ENCODE results near the gene SPATA2.
"Not testable (repeated sequence)": the region's sequence is repeated elsewhere in the genome, so short reads cannot be mapped to it uniquely, and the experiment has no call there.

The SPATA2 gene

DNA sequence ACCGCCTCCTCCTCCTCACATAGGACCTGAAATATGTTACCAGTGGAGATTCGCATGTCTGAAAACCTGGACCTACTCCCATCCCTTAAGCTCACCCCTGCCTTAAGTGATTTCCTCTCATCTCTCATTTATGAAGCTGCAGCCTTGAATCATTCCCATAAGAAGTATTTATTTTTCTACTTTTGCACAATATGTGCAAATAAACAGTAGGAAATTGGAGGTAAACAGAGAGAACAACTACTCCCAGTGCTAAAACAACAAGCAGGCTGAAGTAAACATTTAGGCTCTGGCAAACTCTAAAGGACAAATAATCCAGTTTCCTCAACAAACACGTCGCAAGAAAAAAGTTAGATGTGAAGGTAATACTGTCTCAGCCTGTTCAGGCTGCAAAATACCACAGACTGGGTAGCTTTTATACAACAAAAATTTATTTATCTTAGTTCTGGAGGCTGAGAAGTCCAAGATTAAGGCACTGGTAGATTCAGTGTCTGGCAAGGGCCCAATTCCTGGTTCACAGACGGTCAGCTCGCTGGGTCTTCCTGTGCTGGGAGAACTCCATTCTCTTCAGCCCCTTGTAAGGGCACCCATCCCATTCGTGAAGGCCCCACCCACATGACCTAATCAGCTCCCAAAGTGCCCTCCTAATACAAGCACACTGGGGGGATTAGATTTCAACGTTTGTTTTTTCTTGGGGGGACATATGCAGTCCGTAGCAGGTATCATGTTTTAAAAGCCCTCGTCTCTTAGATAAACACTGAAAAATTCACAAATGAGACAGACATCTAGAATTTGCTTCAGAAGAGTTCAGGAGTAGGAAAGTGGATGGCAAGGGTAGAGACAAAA is 15.6 kb downstream of the SPATA2 start:
- H4K91ac ChIP-seq (ENCODE audit: low read depth, low read length, poor library complexity): no peak overlapping the region
- H4K8ac ChIP-seq (ENCODE audit: low read depth, low read length): no peak overlapping the region
- H2BK15ac ChIP-seq (ENCODE audit: low read length): no peak overlapping the region
- H3K23ac ChIP-seq (ENCODE audit: low read depth, low read length, poor library complexity): no peak overlapping the region
- H2BK12ac ChIP-seq (ENCODE audit: low read length): no peak overlapping the region
- H2BK5ac ChIP-seq (ENCODE audit: low read length): no peak overlapping the region
- no peak overlapping the region for H3K14ac ChIP-seq (ENCODE audit: low read length)
- no peak overlapping the region for H2BK120ac ChIP-seq (ENCODE audit: low read depth, low read length)
- WGBS, 2 donors (ENCODE audit: extremely low coverage in 2 of 2, insufficient read length in 2 of 2, insufficient replicate concordance in 1 of 2): no CpG with 5 or more reads among the region's 10 CpGs
- no peak overlapping the region for H3K4me3 ChIP-seq (ENCODE audit: low read length in 2 of 2)
- H3K27ac ChIP-seq (replicated peaks; ENCODE audit: low read length): no peak overlapping the region
- no peaks in the 10 kb centered on the region for H3K79me1 ChIP-seq (ENCODE audit: low read depth, low read length)
- H2AK5ac ChIP-seq (ENCODE audit: low read depth, low read length): no peak overlapping the region
- no peak overlapping the region for H2AFZ ChIP-seq (ENCODE audit: low read length)
- no peaks in the 10 kb centered on the region for H3K9me3 ChIP-seq (replicated peaks in 1 of 2; ENCODE audit: control insufficient read depth in 2 of 2, insufficient read depth in 1 of 2, low read depth in 1 of 2, low read length in 2 of 2)
- no peaks in the 10 kb centered on the region for H3K4me1 ChIP-seq (ENCODE audit: control insufficient read depth in 2 of 2, insufficient read depth in 1 of 2, low read depth in 1 of 2, low read length in 2 of 2)
- H3K9ac ChIP-seq (ENCODE audit: low read depth, low read length, poor library complexity): no peak overlapping the region
- no peak for DNase-seq (ENCODE audit: low spot score)
- no peak overlapping the region for H3K4ac ChIP-seq (ENCODE audit: low read length)
- no peaks in the 10 kb centered on the region for H3K27me3 ChIP-seq (ENCODE audit: control insufficient read depth in 3 of 3, insufficient read depth in 3 of 3, low read depth in 1 of 3, low read length in 3 of 3)
- no peak overlapping the region for H3K4me2 ChIP-seq (ENCODE audit: insufficient read depth, low read length, poor library complexity, severe bottlenecking)
- H3K36me3 ChIP-seq (replicated peaks in 1 of 2; ENCODE audit: control insufficient read depth in 2 of 2, insufficient read depth in 2 of 2, low read length in 2 of 2): peaks cover 8 to 14% of the 10 kb centered on the region in 2 donors
- no peak overlapping the region for H3K18ac ChIP-seq (ENCODE audit: low read length)

DNA sequence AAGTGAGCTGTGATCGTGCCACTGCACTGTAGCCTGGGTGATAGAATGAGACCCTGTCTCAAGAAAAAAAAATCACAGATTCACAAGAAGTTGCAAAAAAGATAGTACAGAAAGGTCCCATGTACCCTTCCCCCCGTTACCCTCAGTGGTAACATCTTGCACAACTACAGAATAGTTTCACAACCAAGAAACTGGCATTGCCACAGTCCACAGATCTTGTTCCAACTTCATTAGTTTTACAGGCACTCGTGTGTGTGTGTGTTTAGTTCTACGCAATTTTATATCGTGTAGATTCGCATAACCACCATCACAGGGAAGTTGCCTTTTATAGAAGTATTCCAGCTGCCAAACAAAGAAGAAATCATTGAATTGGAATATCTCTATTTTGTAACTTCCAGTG is 19.1 kb downstream of the SPATA2 start:
- H3K9ac ChIP-seq (ENCODE audit: low read depth, low read length, poor library complexity): no peak overlapping the region
- no peak overlapping the region for H3K4me3 ChIP-seq (ENCODE audit: low read length in 2 of 2)

DNA sequence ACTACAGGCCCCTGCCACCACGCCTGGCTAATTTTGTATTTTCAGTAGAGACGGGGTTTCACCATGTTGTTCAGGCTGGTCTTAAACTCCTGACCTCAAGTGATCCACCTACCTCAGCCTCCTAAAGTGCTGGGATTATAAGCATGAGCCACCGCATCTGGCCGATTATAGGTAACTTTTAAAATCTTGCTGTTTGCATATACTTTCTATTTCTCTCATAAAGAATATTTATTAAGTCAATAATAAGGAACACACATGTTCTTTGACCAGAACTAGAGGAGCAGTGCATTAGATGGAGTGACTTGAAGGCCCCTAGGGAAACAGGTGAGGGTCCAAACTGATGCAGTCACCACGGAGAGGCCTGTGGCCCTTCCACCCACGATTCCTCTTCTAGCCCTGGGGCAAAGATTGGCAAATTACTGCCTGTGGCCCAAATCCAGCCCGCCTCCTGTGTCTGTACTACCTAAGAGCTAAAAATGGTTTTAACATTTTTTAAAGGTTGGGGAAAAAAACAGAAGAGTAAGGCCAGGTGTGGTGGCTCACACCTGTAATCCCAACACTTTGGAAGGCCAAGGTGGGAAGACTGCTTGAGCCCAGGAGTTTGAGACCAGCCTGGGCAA is 19.7 kb downstream of the SPATA2 start:
- H2BK15ac ChIP-seq (ENCODE audit: low read length); H3K18ac ChIP-seq (ENCODE audit: low read length); DNase-seq (ENCODE audit: low spot score); H3K23ac ChIP-seq (ENCODE audit: low read depth, low read length, poor library complexity); H3K79me1 ChIP-seq (ENCODE audit: low read depth, low read length); H2AFZ ChIP-seq (ENCODE audit: low read length); H3K27me3 ChIP-seq (ENCODE audit: control insufficient read depth in 3 of 3, insufficient read depth in 3 of 3, low read depth in 1 of 3, low read length in 3 of 3); H3K4me3 ChIP-seq (ENCODE audit: low read length in 2 of 2); H2AK5ac ChIP-seq (ENCODE audit: low read depth, low read length); H2BK5ac ChIP-seq (ENCODE audit: low read length); H3K9me3 ChIP-seq (replicated peaks in 1 of 2; ENCODE audit: control insufficient read depth in 2 of 2, insufficient read depth in 1 of 2, low read depth in 1 of 2, low read length in 2 of 2); H2BK12ac ChIP-seq (ENCODE audit: low read length); H3K14ac ChIP-seq (ENCODE audit: low read length); H2BK120ac ChIP-seq (ENCODE audit: low read depth, low read length); H3K36me3 ChIP-seq (replicated peaks in 1 of 2; ENCODE audit: control insufficient read depth in 2 of 2, insufficient read depth in 2 of 2, low read length in 2 of 2); H3K4me2 ChIP-seq (ENCODE audit: insufficient read depth, low read length, poor library complexity, severe bottlenecking); H3K27ac ChIP-seq (replicated peaks; ENCODE audit: low read length); H4K8ac ChIP-seq (ENCODE audit: low read depth, low read length); H3K4ac ChIP-seq (ENCODE audit: low read length); H3K9ac ChIP-seq (ENCODE audit: low read depth, low read length, poor library complexity); H4K91ac ChIP-seq (ENCODE audit: low read depth, low read length, poor library complexity): not testable (repeated sequence)
- WGBS, 2 donors (ENCODE audit: extremely low coverage in 2 of 2, insufficient read length in 2 of 2, insufficient replicate concordance in 1 of 2): no CpG with 5 or more reads among the region's 7 CpGs
- H3K4me1 ChIP-seq (ENCODE audit: control insufficient read depth in 2 of 2, insufficient read depth in 1 of 2, low read depth in 1 of 2, low read length in 2 of 2): peaks cover 9 to 28% of the 10 kb centered on the region in 2 donors

More for the DNA sequence above, 19.1 kb downstream of the SPATA2 start:
- no peak overlapping the region for H4K8ac ChIP-seq (ENCODE audit: low read depth, low read length)
- H2BK5ac ChIP-seq (ENCODE audit: low read length): no peak overlapping the region
- no peak overlapping the region for H2BK120ac ChIP-seq (ENCODE audit: low read depth, low read length)
- H2BK12ac ChIP-seq (ENCODE audit: low read length): no peak overlapping the region
- no peak overlapping the region for H3K27ac ChIP-seq (replicated peaks; ENCODE audit: low read length)
- no peak overlapping the region for H3K4ac ChIP-seq (ENCODE audit: low read length)
- no peak for DNase-seq (ENCODE audit: low spot score)
- H3K18ac ChIP-seq (ENCODE audit: low read length): no peak overlapping the region
- no peak overlapping the region for H3K14ac ChIP-seq (ENCODE audit: low read length)
- H4K91ac ChIP-seq (ENCODE audit: low read depth, low read length, poor library complexity): no peak overlapping the region
- no CpG with 5 or more reads among the region's 6 CpGs for WGBS, 2 donors (ENCODE audit: extremely low coverage in 2 of 2, insufficient read length in 2 of 2, insufficient replicate concordance in 1 of 2)
- H2AFZ ChIP-seq (ENCODE audit: low read length): no peak overlapping the region
- H3K27me3 ChIP-seq (ENCODE audit: control insufficient read depth in 3 of 3, insufficient read depth in 3 of 3, low read depth in 1 of 3, low read length in 3 of 3): no peaks in the 10 kb centered on the region
- peaks cover 5 to 22% of the 10 kb centered on the region in 2 donors for H3K4me1 ChIP-seq (ENCODE audit: control insufficient read depth in 2 of 2, insufficient read depth in 1 of 2, low read depth in 1 of 2, low read length in 2 of 2)
- no peaks in the 10 kb centered on the region for H3K79me1 ChIP-seq (ENCODE audit: low read depth, low read length)
- no peaks in the 10 kb centered on the region for H3K9me3 ChIP-seq (replicated peaks in 1 of 2; ENCODE audit: control insufficient read depth in 2 of 2, insufficient read depth in 1 of 2, low read depth in 1 of 2, low read length in 2 of 2)
- no peak overlapping the region for H3K4me2 ChIP-seq (ENCODE audit: insufficient read depth, low read length, poor library complexity, severe bottlenecking)
- no peak overlapping the region for H2AK5ac ChIP-seq (ENCODE audit: low read depth, low read length)
- H2BK15ac ChIP-seq (ENCODE audit: low read length): no peak overlapping the region
- no peaks in the 10 kb centered on the region for H3K36me3 ChIP-seq (replicated peaks in 1 of 2; ENCODE audit: control insufficient read depth in 2 of 2, insufficient read depth in 2 of 2, low read length in 2 of 2)
- H3K23ac ChIP-seq (ENCODE audit: low read depth, low read length, poor library complexity): no peak overlapping the region

DNA sequence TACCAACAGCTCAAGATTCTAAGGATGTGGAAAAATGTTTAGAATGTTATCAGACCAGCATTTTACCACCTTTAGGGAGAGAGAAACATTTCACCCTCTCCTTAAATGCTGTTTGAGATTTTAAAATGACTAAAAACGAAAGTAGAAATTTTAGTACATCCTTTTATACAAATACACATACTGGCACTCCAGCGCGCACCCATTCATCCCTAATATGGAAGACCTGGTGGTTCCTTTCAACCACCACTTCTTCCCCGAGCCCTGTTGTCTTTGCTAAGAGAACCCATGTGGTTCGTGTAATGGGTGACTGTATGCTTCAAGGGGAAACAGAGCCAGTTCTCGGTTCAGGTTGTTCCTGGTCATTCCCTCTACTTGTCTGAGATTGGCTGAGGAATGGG is 21.3 kb downstream of the SPATA2 start:
- Histone ChIP-seq H3K9me3 (replicated peaks in 1 of 2; ENCODE audit: control insufficient read depth in 2 of 2, insufficient read depth in 1 of 2, low read depth in 1 of 2, low read length in 2 of 2) (no peaks in the 10 kb centered on the region), H2BK5ac (ENCODE audit: low read length) (no peak overlapping the region), H3K27ac (replicated peaks; ENCODE audit: low read length) (no peak overlapping the region), H3K27me3 (ENCODE audit: control insufficient read depth in 3 of 3, insufficient read depth in 3 of 3, low read depth in 1 of 3, low read length in 3 of 3) (no peaks in the 10 kb centered on the region), H3K23ac (ENCODE audit: low read depth, low read length, poor library complexity) (no peak overlapping the region), H2BK15ac (ENCODE audit: low read length) (no peak overlapping the region), H3K4me2 (ENCODE audit: insufficient read depth, low read length, poor library complexity, severe bottlenecking) (no peak overlapping the region), H3K4ac (ENCODE audit: low read length) (no peak overlapping the region), H3K18ac (ENCODE audit: low read length) (no peak overlapping the region), H3K14ac (ENCODE audit: low read length) (no peak overlapping the region), H3K9ac (ENCODE audit: low read depth, low read length, poor library complexity) (no peak overlapping the region), H4K8ac (ENCODE audit: low read depth, low read length) (no peak overlapping the region), H3K36me3 (replicated peaks in 1 of 2; ENCODE audit: control insufficient read depth in 2 of 2, insufficient read depth in 2 of 2, low read length in 2 of 2) (no peaks in the 10 kb centered on the region), H4K91ac (ENCODE audit: low read depth, low read length, poor library complexity) (no peak overlapping the region), H2BK120ac (ENCODE audit: low read depth, low read length) (no peak overlapping the region), H2BK12ac (ENCODE audit: low read length) (no peak overlapping the region), H3K4me3 (ENCODE audit: low read length in 2 of 2) (no peak overlapping the region), H2AK5ac (ENCODE audit: low read depth, low read length) (no peak overlapping the region), H3K4me1 (ENCODE audit: control insufficient read depth in 2 of 2, insufficient read depth in 1 of 2, low read depth in 1 of 2, low read length in 2 of 2) (peaks cover 9 to 31% of the 10 kb centered on the region in 2 donors), H2AFZ (ENCODE audit: low read length) (no peak overlapping the region), H3K79me1 (ENCODE audit: low read depth, low read length) (no peaks in the 10 kb centered on the region)
- DNase-seq (ENCODE audit: low spot score): no peak
- no CpG with 5 or more reads among the region's 6 CpGs for WGBS, 2 donors (ENCODE audit: extremely low coverage in 2 of 2, insufficient read length in 2 of 2, insufficient replicate concordance in 1 of 2)
